C4-2B (cell line): ENCODE measurements around the gene OPALIN.

Experiments used
- ZFX ChIP-seq: fragments of 450-650 bp; IDR thresholded peaks from 2 replicates; pipeline ENCODE4 v1.6.1; 2017
- TF ChIP-seq, protein P1 (sequence below): fragments of 450-650 bp; conservative IDR thresholded peaks from 2 replicates; pipeline ENCODE4 v1.5.1; 2017; ENCODE audit warnings: mild to moderate bottlenecking

DNA sequence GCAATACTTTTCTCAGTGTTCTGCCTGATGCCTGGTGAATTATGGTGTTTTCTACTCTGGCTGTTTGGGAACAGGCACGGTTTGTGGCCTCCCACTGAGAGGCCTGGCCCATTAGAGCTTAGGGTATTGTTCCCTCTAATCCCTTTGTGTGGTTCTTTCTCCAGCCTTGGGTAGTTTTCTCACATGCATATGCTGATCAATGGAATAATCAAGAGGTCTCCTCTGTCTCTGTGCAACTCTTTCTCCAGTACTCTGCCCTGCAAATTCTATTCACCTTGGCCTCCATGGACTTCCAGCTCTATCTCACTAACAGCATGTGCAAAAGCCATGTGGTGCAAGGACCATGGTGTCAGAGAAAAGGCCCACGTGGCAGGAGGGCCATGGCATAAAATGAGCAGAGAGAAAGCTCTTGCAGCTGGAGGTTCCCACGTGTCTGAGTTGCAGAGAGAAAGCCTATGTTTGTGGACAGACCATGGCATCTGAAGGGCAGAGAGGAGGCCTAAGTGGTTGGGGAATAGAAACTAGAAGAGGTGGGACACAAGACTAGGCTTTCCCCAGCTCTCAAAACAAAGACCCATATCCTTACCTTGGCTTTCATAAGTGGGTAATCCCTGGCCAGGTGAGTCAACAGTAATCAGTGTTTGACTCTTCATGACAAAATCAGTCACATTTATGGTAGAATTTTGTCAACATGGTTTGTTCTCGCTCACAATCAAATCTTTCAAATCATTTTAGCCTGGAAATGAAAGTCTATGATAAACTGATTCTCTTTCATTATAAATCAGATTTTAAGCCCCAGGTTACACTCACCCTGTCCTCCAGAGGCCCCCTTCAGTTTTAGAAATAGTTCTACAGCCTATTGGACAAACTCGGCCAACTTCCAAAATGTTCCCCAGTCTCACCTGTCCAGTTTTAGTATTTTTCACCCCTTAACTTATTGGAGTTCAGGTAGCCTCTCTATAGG lies 17.3 kb downstream of the OPALIN start:
- TF ChIP-seq, protein P1, sequence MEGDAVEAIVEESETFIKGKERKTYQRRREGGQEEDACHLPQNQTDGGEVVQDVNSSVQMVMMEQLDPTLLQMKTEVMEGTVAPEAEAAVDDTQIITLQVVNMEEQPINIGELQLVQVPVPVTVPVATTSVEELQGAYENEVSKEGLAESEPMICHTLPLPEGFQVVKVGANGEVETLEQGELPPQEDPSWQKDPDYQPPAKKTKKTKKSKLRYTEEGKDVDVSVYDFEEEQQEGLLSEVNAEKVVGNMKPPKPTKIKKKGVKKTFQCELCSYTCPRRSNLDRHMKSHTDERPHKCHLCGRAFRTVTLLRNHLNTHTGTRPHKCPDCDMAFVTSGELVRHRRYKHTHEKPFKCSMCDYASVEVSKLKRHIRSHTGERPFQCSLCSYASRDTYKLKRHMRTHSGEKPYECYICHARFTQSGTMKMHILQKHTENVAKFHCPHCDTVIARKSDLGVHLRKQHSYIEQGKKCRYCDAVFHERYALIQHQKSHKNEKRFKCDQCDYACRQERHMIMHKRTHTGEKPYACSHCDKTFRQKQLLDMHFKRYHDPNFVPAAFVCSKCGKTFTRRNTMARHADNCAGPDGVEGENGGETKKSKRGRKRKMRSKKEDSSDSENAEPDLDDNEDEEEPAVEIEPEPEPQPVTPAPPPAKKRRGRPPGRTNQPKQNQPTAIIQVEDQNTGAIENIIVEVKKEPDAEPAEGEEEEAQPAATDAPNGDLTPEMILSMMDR = no peak
- no peak for TF ChIP-seq ZFX
